H9 (cell line): Measurements from ENCODE around the gene PCSK2. TPM values are rescaled to one million over a fixed set of nuclear protein-coding genes. Genes with fewer than 3 reads are reported as not detected.

ENCODE experiments used
- DNase-seq: peaks from one replicate; pipeline ENCODE4 v3.0.0-alpha.2; 2017
- H2AFZ ChIP-seq: one replicate; pipeline ENCODE4 v1.6.1; 2013; ENCODE audit warnings: mild to moderate bottlenecking, low read length, control low read depth, moderate library complexity
- H2AK5ac ChIP-seq: 2 replicates; pipeline ENCODE4 v1.6.1; 2013; ENCODE audit warnings: low read length, control low read depth, mixed read lengths; ENCODE audit not compliant: insufficient read length
- H2BK120ac ChIP-seq: one replicate; pipeline ENCODE4 v1.6.1; 2013; ENCODE audit warnings: low read depth, mild to moderate bottlenecking, low read length, control low read depth, inconsistent platforms; ENCODE audit not compliant: poor library complexity, severe bottlenecking
- H2BK12ac ChIP-seq: 2 replicates; pipeline ENCODE4 v1.6.1; 2013; ENCODE audit warnings: low read length, control low read depth, mixed read lengths, low read depth; ENCODE audit not compliant: insufficient read length
- H2BK15ac ChIP-seq: 2 replicates; pipeline ENCODE4 v1.6.1; 2013; ENCODE audit warnings: low read depth, low read length, control low read depth
- H2BK20ac ChIP-seq: one replicate; pipeline ENCODE4 v1.6.1; 2013; ENCODE audit warnings: low read depth, mild to moderate bottlenecking, low read length, control low read depth, inconsistent platforms; ENCODE audit not compliant: poor library complexity, severe bottlenecking
- H2BK5ac ChIP-seq: 2 replicates; pipeline ENCODE4 v1.6.1; 2013; ENCODE audit warnings: low read length, control low read depth, mixed read lengths; ENCODE audit not compliant: insufficient read length
- H3K14ac ChIP-seq: 2 replicates; pipeline ENCODE4 v1.6.1; 2013; ENCODE audit warnings: low read length, control low read depth; ENCODE audit not compliant: insufficient read depth
- H3K18ac ChIP-seq: 2 replicates; pipeline ENCODE4 v1.6.1; 2013; ENCODE audit warnings: low read depth, mild to moderate bottlenecking, mixed read lengths, low read length, control low read depth; ENCODE audit not compliant: insufficient read length
- H3K23ac ChIP-seq: 2 replicates; pipeline ENCODE4 v1.6.1; 2013; ENCODE audit warnings: low read length, control low read depth, mixed read lengths, low read depth; ENCODE audit not compliant: insufficient read length
- H3K23me2 ChIP-seq: 2 replicates; pipeline ENCODE4 v1.6.1; 2013; ENCODE audit warnings: low read depth, mild to moderate bottlenecking, mixed read lengths, low read length, control low read depth; ENCODE audit not compliant: insufficient read length, poor library complexity, severe bottlenecking
- H3K27ac ChIP-seq: 2 replicates; pipeline ENCODE4 v1.5.1; 2013; ENCODE audit warnings: low read length, control low read depth, mixed read lengths, low read depth; ENCODE audit not compliant: insufficient read length
- H3K27me3 ChIP-seq: 2 replicates; pipeline ENCODE4 v1.6.1; 2013; ENCODE audit warnings: low read length, control low read depth, inconsistent platforms; ENCODE audit not compliant: insufficient read depth
- H3K4ac ChIP-seq: 2 replicates; pipeline ENCODE4 v1.6.1; 2013; ENCODE audit warnings: low read depth, mild to moderate bottlenecking, control low read depth, inconsistent platforms, low read length, moderate library complexity
- H3K4me1 ChIP-seq: 2 replicates; pipeline ENCODE4 v1.6.1; 2013; ENCODE audit warnings: low read length, control low read depth, inconsistent platforms; ENCODE audit not compliant: insufficient read depth
- H3K4me2 ChIP-seq: 2 replicates; pipeline ENCODE4 v1.6.1; 2013; ENCODE audit warnings: low read length, control low read depth, mixed read lengths; ENCODE audit not compliant: insufficient read length, insufficient read depth
- H3K56ac ChIP-seq: 2 replicates; pipeline ENCODE4 v1.6.1; 2013; ENCODE audit warnings: low read depth, mild to moderate bottlenecking, mixed read lengths, low read length, control low read depth; ENCODE audit not compliant: insufficient read length
- H3K79me1 ChIP-seq: 2 replicates; pipeline ENCODE4 v1.6.1; 2013; ENCODE audit warnings: low read depth, mild to moderate bottlenecking, moderate library complexity, low read length, control low read depth, inconsistent platforms; ENCODE audit not compliant: insufficient read depth, poor library complexity, severe bottlenecking
- H3K79me2 ChIP-seq: 2 replicates; pipeline ENCODE4 v1.6.1; 2013; ENCODE audit warnings: low read length, control low read depth, inconsistent platforms; ENCODE audit not compliant: insufficient read depth
- H3K9ac ChIP-seq: 2 replicates; pipeline ENCODE4 v1.6.1; 2013; ENCODE audit warnings: low read length, control low read depth, mixed read lengths; ENCODE audit not compliant: insufficient read length; ENCODE audit errors: extremely low read depth
- H3K9me3 ChIP-seq: one replicate; pipeline ENCODE4 v1.6.1; 2013; ENCODE audit warnings: low read depth, low read length, inconsistent platforms; ENCODE audit not compliant: control insufficient read depth
- H3T11ph ChIP-seq: one replicate; pipeline ENCODE4 v1.6.1; 2013; ENCODE audit warnings: mild to moderate bottlenecking, low read length, control low read depth, inconsistent platforms
- H4K20me1 ChIP-seq: one replicate; pipeline ENCODE4 v1.6.1; 2013; ENCODE audit not compliant: control insufficient read depth, insufficient read length, insufficient read depth
- H4K5ac ChIP-seq: 2 replicates; pipeline ENCODE4 v1.6.1; 2013; ENCODE audit warnings: low read depth, mild to moderate bottlenecking, mixed read lengths, low read length, control low read depth; ENCODE audit not compliant: insufficient read length
- H4K8ac ChIP-seq: replicated peaks from 2 replicates; pipeline ENCODE4 v1.6.1; 2013; ENCODE audit warnings: low read length, control low read depth, mixed read lengths, low read depth; ENCODE audit not compliant: insufficient read length
- H4K91ac ChIP-seq: 2 replicates; pipeline ENCODE4 v1.6.1; 2013; ENCODE audit warnings: low read depth, mild to moderate bottlenecking, moderate library complexity, mixed read lengths, low read length, control low read depth; ENCODE audit not compliant: insufficient read length
- H3K27ac Mint-ChIP-seq, 3 experiments: 2 replicates in 2 of 3; 3 replicates in 1 of 3; pipeline ENCODE4 v1.8.0; 2020 to 2021; ENCODE audit warnings: mixed read lengths in 3 of 3, mild to moderate bottlenecking in 1 of 3, moderate library complexity in 1 of 3
- H3K27me3 Mint-ChIP-seq: 2 replicates; pipeline ENCODE4 v1.8.0; 2021; ENCODE audit warnings: low read depth, mild to moderate bottlenecking, moderate library complexity, mixed read lengths
- H3K36me3 Mint-ChIP-seq, 3 experiments: 2 replicates in 2 of 3; 3 replicates in 1 of 3; pipeline ENCODE4 v1.8.0; 2020 to 2021; ENCODE audit warnings: low read depth in 3 of 3, mixed read lengths in 3 of 3; ENCODE audit not compliant: insufficient read depth in 1 of 3
- H3K4me1 Mint-ChIP-seq, 2 experiments: 2 replicates each; pipeline ENCODE4 v1.8.0; 2020; ENCODE audit warnings: mixed read lengths in 2 of 2
- H3K4me3 Mint-ChIP-seq, 2 experiments: 2 replicates in 1 of 2; 3 replicates in 1 of 2; pipeline ENCODE4 v1.8.0; 2020 to 2021; ENCODE audit warnings: mild to moderate bottlenecking in 2 of 2, mixed read lengths in 2 of 2, moderate library complexity in 1 of 2
- H3K9me3 Mint-ChIP-seq, 2 experiments: 2 replicates in 1 of 2; 3 replicates in 1 of 2; pipeline ENCODE4 v1.8.0; 2020; ENCODE audit warnings: mild to moderate bottlenecking in 2 of 2, mixed read lengths in 2 of 2, moderate library complexity in 1 of 2
- CTCF ChIP-seq: fragments of 200-600 bp; sonication (generic); conservative IDR thresholded peaks from 3 replicates; pipeline ENCODE4 v1.8.0; 2021; ENCODE audit warnings: antibody characterized with exemption, mild to moderate bottlenecking
- WGBS: extraction: QIAGEN DNeasy Blood & Tissue Kit; methylation state at CpG from one replicate; pipeline ENCODE4 v1.1.7; 2013; ENCODE audit warnings: missing lambda C conversion rate, low lambda C conversion rate, mixed read lengths; ENCODE audit not compliant: insufficient read length; ENCODE audit errors: extremely low coverage; 5-methylcytosine and 5-hydroxymethylcytosine counted together
- total RNA-seq: library from RNA; stranded (reverse); gene quantifications from 2 replicates; pipeline ENCODE4 v1.2.1, GENCODE V29; 2021

PCSK2 gene
- total RNA-seq, 1 experiment from 2014 or later = 2.8 TPM

DNA sequence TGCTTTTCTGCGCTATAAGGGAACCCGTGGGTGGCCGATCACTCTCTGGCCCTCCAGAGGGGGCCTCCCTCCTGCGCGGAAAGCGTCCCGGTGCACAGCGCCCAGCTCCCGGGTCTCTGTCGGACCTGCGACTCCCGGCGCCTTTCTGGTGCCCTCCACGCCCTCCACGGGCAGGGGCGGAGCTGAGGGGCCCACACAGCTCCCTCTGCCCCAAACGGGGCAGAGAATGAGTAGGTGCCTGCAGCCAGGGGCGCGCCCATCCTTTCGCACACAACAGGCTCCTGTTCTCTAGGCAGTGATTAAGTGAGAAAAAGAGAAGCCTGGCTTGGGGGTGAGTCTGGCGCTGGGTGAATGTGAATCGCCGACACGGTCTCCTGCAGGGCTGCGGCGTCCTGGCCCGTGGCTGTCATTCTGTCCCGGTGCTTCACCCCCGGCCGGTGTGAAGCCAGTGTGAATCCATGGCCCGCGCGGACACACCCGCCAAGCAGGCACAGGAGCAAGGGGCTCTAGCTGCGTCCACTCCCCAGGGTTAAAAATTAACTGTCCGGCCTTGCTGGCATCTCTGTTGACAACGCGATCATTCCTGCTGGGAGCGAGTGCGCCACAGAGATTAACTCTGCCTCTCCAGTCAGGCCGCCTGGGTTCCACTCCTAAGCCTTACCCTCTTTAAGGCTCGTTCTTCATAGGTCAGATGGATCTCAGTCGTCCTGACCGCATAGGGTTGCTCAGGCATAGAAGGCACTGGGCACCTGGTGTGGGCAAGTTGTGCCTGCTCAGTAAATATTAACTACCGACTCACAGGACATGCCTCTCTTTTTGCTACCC, 88.8 kb downstream of the PCSK2 start:
- Histone ChIP-seq H2BK20ac (no peak overlapping the region), H2AFZ (no peak overlapping the region), H3K56ac (no peak overlapping the region), H3K14ac (no peak overlapping the region), H3K4me1 (no peaks in the 10 kb centered on the region), H2BK120ac (no peak overlapping the region), H2BK5ac (no peak overlapping the region), H4K20me1 (no peaks in the 10 kb centered on the region), H3K79me2 (no peaks in the 10 kb centered on the region), H3K27ac (no peak overlapping the region), H2BK15ac (no peak overlapping the region), H4K5ac (no peak overlapping the region), H4K91ac (no peak overlapping the region), H2AK5ac (no peak overlapping the region), H3K79me1 (no peaks in the 10 kb centered on the region), H3K4me2 (no peak overlapping the region), H3K23me2 (no peaks in the 10 kb centered on the region), H3K4ac (no peak overlapping the region), H3K27me3 (no peaks in the 10 kb centered on the region), H2BK12ac (no peak overlapping the region), H4K8ac (no peak overlapping the region), H3T11ph (no peak overlapping the region), H3K9me3 (no peaks in the 10 kb centered on the region), H3K9ac (no peak overlapping the region), H3K23ac (no peak overlapping the region), H3K18ac (no peak overlapping the region)
- Mint-ChIP-seq H3K9me3 (no peaks in the 10 kb centered on the region), H3K4me1 (no peaks in the 10 kb centered on the region), H3K27ac (no peak overlapping the region), H3K27me3 (peaks cover 2% of the 10 kb centered on the region; the same call in 1 of the 2 replicates), H3K4me3 (no peak overlapping the region), H3K36me3 (no peaks in the 10 kb centered on the region; a peak in 1 of 7 replicates)
- no CpG with 5 or more reads among the region's 45 CpGs for WGBS
- peak; percentile 36 for DNase-seq
- no peak for TF ChIP-seq CTCF
